GM21367 (cell line): ENCODE results near the gene HIC1.

ENCODE experiments used
- ATAC-seq: cut with Tn5 transposase; IDR thresholded peaks from one replicate; pipeline ENCODE4 v1.9.1; 2021; ENCODE audit not compliant: unreplicated experiment

HIC1 gene

GRCh38 chr17:2071455-2072281, 16.8 kb downstream of the HIC1 start:
- no peak for ATAC-seq

- ATAC-seq, result no peak
Measured at GRCh38 chr17:2074919-2075318, 20.0 kb downstream of the HIC1 start.

- ATAC-seq, result no peak
Measured at GRCh38 chr17:2075336-2076086, 20.6 kb downstream of the HIC1 start.

- ATAC-seq, result no peak
Measured at GRCh38 chr17:2076087-2076984, 21.4 kb downstream of the HIC1 start.

GRCh38 chr17:2077040-2077439, 22.1 kb downstream of the HIC1 start:
- ATAC-seq, result no peak

- no peak for ATAC-seq
Measured at GRCh38 chr17:2081564-2081963, 26.7 kb downstream of the HIC1 start.

GRCh38 chr17:2082003-2082781, 27.3 kb downstream of the HIC1 start:
- no peak for ATAC-seq

GRCh38 chr17:2083613-2084035, 28.7 kb downstream of the HIC1 start:
- ATAC-seq, result no peak

- no peak for ATAC-seq
Measured at GRCh38 chr17:2084036-2084765, 29.3 kb downstream of the HIC1 start.

GRCh38 chr17:2084766-2085647, 30.1 kb downstream of the HIC1 start:
- no peak for ATAC-seq

- no peak for ATAC-seq
Measured at GRCh38 chr17:2085648-2085949, 30.7 kb downstream of the HIC1 start.

- no peak for ATAC-seq
Measured at GRCh38 chr17:2086306-2086705, 31.4 kb downstream of the HIC1 start.

- no peak for ATAC-seq
Measured at GRCh38 chr17:2087597-2088211, 32.8 kb downstream of the HIC1 start.

GRCh38 chr17:2089021-2089422, 34.1 kb downstream of the HIC1 start:
- peak; percentile 7 for ATAC-seq

GRCh38 chr17:2090210-2090641, 35.3 kb downstream of the HIC1 start:
- ATAC-seq, result no peak

- ATAC-seq, result no peak
Measured at GRCh38 chr17:2090804-2091534, 36.1 kb downstream of the HIC1 start.

GRCh38 chr17:2092253-2092652, 37.4 kb downstream of the HIC1 start:
- no peak for ATAC-seq

GRCh38 chr17:2093349-2093748, 38.4 kb downstream of the HIC1 start:
- ATAC-seq, result no peak
